Transverse colon (tissue), 4 donors: Measurements from ENCODE around the gene TOR4A. TPM values are rescaled to one million over a fixed set of nuclear protein-coding genes. Genes with fewer than 3 reads are reported as not detected.
"Not testable (repeated sequence)": the region's sequence is repeated elsewhere in the genome, so short reads cannot be mapped to it uniquely, and the experiment has no call there.

Experiments
- DNase-seq: peaks from one replicate; pipeline ENCODE4 v3.0.0-alpha.2; 2019
- H3K27ac ChIP-seq, 4 donors: fragments of 200-600 bp; sonication (generic); 2 replicates each; pipeline ENCODE4 v1.5.1; 2016 to 2018; ENCODE audit warnings: inconsistent platforms in 4 of 4
- H3K27me3 ChIP-seq: fragments of 200-600 bp; sonication (generic); 2 replicates; pipeline ENCODE4 v1.5.1; 2017; ENCODE audit warnings: inconsistent platforms
- H3K36me3 ChIP-seq, 4 donors: fragments of 200-600 bp; sonication (generic); 2 replicates each; pipeline ENCODE4 v1.5.1; 2017 to 2019; ENCODE audit warnings: inconsistent platforms in 4 of 4
- H3K4me1 ChIP-seq, 4 donors: fragments of 200-600 bp; sonication (generic); 2 replicates each; pipeline ENCODE4 v1.5.1; 2017 to 2020; ENCODE audit warnings: inconsistent platforms in 4 of 4
- H3K4me3 ChIP-seq, 4 donors: fragments of 200-600 bp; sonication (generic); 1 replicate in 1 of 4; 2 replicates in 3 of 4; pipeline versions ENCODE4 v1.5.1 to v1.6.1; 2017 to 2019; ENCODE audit warnings: inconsistent platforms in 4 of 4
- H3K9me3 ChIP-seq, 2 donors: fragments of 200-600 bp; sonication (generic); 2 replicates each; pipeline ENCODE4 v1.5.1; 2017 to 2019; ENCODE audit warnings: inconsistent platforms in 2 of 2
- EP300 ChIP-seq: sonication (generic); formaldehyde crosslinking; IDR thresholded peaks from one replicate; pipeline ENCODE4 v1.6.1; 2017; ENCODE audit warnings: antibody characterized with exemption, low read depth
- POLR2A ChIP-seq: fragments of 450-650 bp; IDR thresholded peaks from one replicate; pipeline ENCODE4 v1.6.1; 2016; ENCODE audit warnings: antibody characterized with exemption, mild to moderate bottlenecking, moderate library complexity
- POLR2AphosphoS5 ChIP-seq, 3 donors: sonication (generic); formaldehyde crosslinking; IDR thresholded peaks; one replicate each; pipeline ENCODE4 v1.6.1; 2016; ENCODE audit warnings: antibody characterized with exemption in 3 of 3
- WGBS, 2 donors: methylation state at CpG; one replicate each; pipeline ENCODE4 v1.1.5; 2018; ENCODE audit warnings: low coverage in 1 of 2; 5-methylcytosine and 5-hydroxymethylcytosine counted together
- in situ Hi-C, 4 donors: fragments of 200-750 bp; cut with MboI; loops; one replicate each; pipeline versions ENCODE4 v1.15.0 to v1.15.1; 2017; ENCODE audit warnings: low sequenced_read_pairs in 3 of 4, low pct_ligation_motif_present in 1 of 4, low pct_unique_long_range_greater_than_20kb in 1 of 4
- intact Hi-C: fragments of 100-400 bp; cut with DNase I; formaldehyde crosslinking; loops from one replicate; pipeline ENCODE4 v1.15.1; 2023; ENCODE audit warnings: low total_unique reads
- total RNA-seq, 4 donors: library from RNA; depleted of rRNA; stranded (reverse); fragments of >200 nt; gene quantifications; one replicate each; pipeline ENCODE4 v1.1.0, GENCODE V29; 2016
- TF ChIP-seq, protein P1 (sequence below), 5 experiments: fragments of 200-600 bp in 3 of 5; fragments of 450-650 bp in 2 of 5; sonication (generic) in 3 of 5; IDR thresholded peaks; 1 replicate in 2 of 5; 2 replicates in 3 of 5; pipeline ENCODE4 v1.5.1; 2016 to 2017; ENCODE audit warnings: antibody characterized with exemption in 5 of 5, inconsistent platforms in 3 of 5, mild to moderate bottlenecking in 2 of 5, moderate library complexity in 1 of 5

TOR4A gene
- total RNA-seq, 4 donors from 2014 or later: 49.2 to 121 (median 71.7) TPM

- Histone ChIP-seq H3K27ac (peak overlapping the region; percentile 86 to 100 (median 93)), H3K4me3 (peak overlapping the region; percentile 49 to 95 (median 74)), H3K9me3 (no peaks in the 10 kb centered on the region), H3K36me3 (peaks cover 0 to 5% (median 0%) of the 10 kb centered on the region in 4 donors), H3K4me1 (peaks cover 29 to 48% (median 39%) of the 10 kb centered on the region in 4 donors), H3K27me3 (no peaks in the 10 kb centered on the region)
- no peak for DNase-seq
- intact Hi-C loops (no loop called here), in situ Hi-C loops (no loop called here)
- TF ChIP-seq, protein P1, sequence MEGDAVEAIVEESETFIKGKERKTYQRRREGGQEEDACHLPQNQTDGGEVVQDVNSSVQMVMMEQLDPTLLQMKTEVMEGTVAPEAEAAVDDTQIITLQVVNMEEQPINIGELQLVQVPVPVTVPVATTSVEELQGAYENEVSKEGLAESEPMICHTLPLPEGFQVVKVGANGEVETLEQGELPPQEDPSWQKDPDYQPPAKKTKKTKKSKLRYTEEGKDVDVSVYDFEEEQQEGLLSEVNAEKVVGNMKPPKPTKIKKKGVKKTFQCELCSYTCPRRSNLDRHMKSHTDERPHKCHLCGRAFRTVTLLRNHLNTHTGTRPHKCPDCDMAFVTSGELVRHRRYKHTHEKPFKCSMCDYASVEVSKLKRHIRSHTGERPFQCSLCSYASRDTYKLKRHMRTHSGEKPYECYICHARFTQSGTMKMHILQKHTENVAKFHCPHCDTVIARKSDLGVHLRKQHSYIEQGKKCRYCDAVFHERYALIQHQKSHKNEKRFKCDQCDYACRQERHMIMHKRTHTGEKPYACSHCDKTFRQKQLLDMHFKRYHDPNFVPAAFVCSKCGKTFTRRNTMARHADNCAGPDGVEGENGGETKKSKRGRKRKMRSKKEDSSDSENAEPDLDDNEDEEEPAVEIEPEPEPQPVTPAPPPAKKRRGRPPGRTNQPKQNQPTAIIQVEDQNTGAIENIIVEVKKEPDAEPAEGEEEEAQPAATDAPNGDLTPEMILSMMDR (IDR thresholded peaks at IDR 0.05): no peak
- TF ChIP-seq POLR2AphosphoS5 (IDR thresholded peaks at IDR 0.05): peak in 2 of 3 donors; percentile 18 to 69
- TF ChIP-seq EP300: no peak
- TF ChIP-seq POLR2A: no peak
- 58 to 61% methylated on average over 5 to 29 of the region's 36 CpGs for WGBS, 2 donors
Observed at GRCh38 chr9:137242269-137243203, 35.0 kb upstream of the TOR4A start.

- Histone ChIP-seq H3K4me1 (peaks cover 22 to 41% (median 32%) of the 10 kb centered on the region in 4 donors), H3K27ac (peak overlapping the region in 1 of 4 donors; percentile 100), H3K4me3 (peak overlapping the region in 1 of 4 donors; percentile 63)
- DNase-seq, intact Hi-C loops, in situ Hi-C loops, H3K27me3 ChIP-seq, H3K9me3 ChIP-seq, H3K36me3 ChIP-seq: not testable (repeated sequence)
- WGBS, 2 donors: 83% methylated on average over 18 of the region's 18 CpGs; no CpG with 5 or more reads in 1 of the 2 donors
Observed at GRCh38 chr9:137243266-137243625, 34.3 kb upstream of the TOR4A start.

- intact Hi-C loops: no loop called here
- Histone ChIP-seq H3K4me3 (no peak overlapping the region), H3K36me3 (peaks cover 0 to 5% (median 0%) of the 10 kb centered on the region in 4 donors), H3K27ac (no peak overlapping the region), H3K9me3 (no peaks in the 10 kb centered on the region), H3K27me3 (no peaks in the 10 kb centered on the region), H3K4me1 (peaks cover 18 to 35% (median 27%) of the 10 kb centered on the region in 4 donors)
- 53 to 62% methylated on average over 2 to 10 of the region's 15 CpGs for WGBS, 2 donors
- peak in 2 of 3 donors; percentile 7 to 83 for TF ChIP-seq POLR2AphosphoS5 (IDR thresholded peaks at IDR 0.05)
- TF ChIP-seq POLR2A: peak; percentile 45
- TF ChIP-seq EP300: no peak
- TF ChIP-seq, protein P1 (IDR thresholded peaks at IDR 0.05): no peak
- in situ Hi-C loops: no loop called here
- DNase-seq: peak; percentile 52
Observed at GRCh38 chr9:137243626-137244485, 33.7 kb upstream of the TOR4A start.

GRCh38 chr9:137244486-137245449 lies 32.8 kb upstream of the TOR4A start:
- in situ Hi-C loops: no loop called here
- Histone ChIP-seq H3K9me3 (no peaks in the 10 kb centered on the region), H3K4me3 (no peak overlapping the region), H3K27ac (no peak overlapping the region), H3K36me3 (peaks cover 0 to 5% (median 0%) of the 10 kb centered on the region in 4 donors), H3K4me1 (peaks cover 12 to 26% (median 17%) of the 10 kb centered on the region in 4 donors), H3K27me3 (no peaks in the 10 kb centered on the region)
- TF ChIP-seq POLR2AphosphoS5 (IDR thresholded peaks at IDR 0.05) (peak in 1 of 3 donors; percentile 53), EP300 (no peak)
- no peak for DNase-seq
- intact Hi-C loops: no loop called here
- WGBS, 2 donors: 71 to 80% methylated on average over 5 to 33 of the region's 36 CpGs
